ENCODE measurements around the gene CHN2. TPM values are rescaled to one million over a fixed set of nuclear protein-coding genes. Genes with fewer than 3 reads are reported as not detected.
A peak's percentile ranks its signal among the peaks of the same experiment; 100 is the strongest.

Gene CHN2
- total RNA-seq, 2 experiments from 2014 or later = 2.1 to 3.5 TPM

GRCh38 chr7:29337546-29338116, 143.1 kb downstream of the CHN2 start:
- H3K27ac ChIP-seq (ENCODE audit: low read depth in 1 of 2, low read length in 2 of 2) = peak overlapping the region in 1 of 2 donors; percentile 37

GRCh38 chr7:29340696-29341095, 146.1 kb downstream of the CHN2 start:
- H3K9me3 Mint-ChIP-seq = no peaks in the 10 kb centered on the region
- Histone ChIP-seq H3K27ac (ENCODE audit: low read depth in 1 of 2, low read length in 2 of 2) (no peak overlapping the region), H3K9me3 (ENCODE audit: control insufficient read depth in 1 of 2, insufficient read depth in 1 of 2, low read length in 2 of 2) (no peaks in the 10 kb centered on the region), H3K4me3 (ENCODE audit: low read length) (no peak overlapping the region), H3K27me3 (ENCODE audit: control insufficient read depth in 1 of 2, insufficient read depth in 2 of 2, low read length in 2 of 2) (no peaks in the 10 kb centered on the region), H3K36me3 (ENCODE audit: insufficient read depth, low read length) (no peaks in the 10 kb centered on the region), H3K4me1 (ENCODE audit: insufficient read depth, low read length) (peaks cover 18% of the 10 kb centered on the region)
- H3K27ac Mint-ChIP-seq = no peak overlapping the region
- no peak for DNase-seq
- ATAC-seq (ENCODE audit: poor library complexity) = no peak
- intact Hi-C loops (cut with DNase I, micrococcal nuclease) = no loop called here
- H3K27me3 Mint-ChIP-seq = no peaks in the 10 kb centered on the region
- peaks cover 33% of the 10 kb centered on the region for H3K4me1 Mint-ChIP-seq (ENCODE audit: low read depth)
- ChIA-PET POLR2A (no interaction called here), CTCF (no interaction called here)
- H3K4me3 Mint-ChIP-seq = no peak overlapping the region
- TF ChIP-seq, protein P1, sequence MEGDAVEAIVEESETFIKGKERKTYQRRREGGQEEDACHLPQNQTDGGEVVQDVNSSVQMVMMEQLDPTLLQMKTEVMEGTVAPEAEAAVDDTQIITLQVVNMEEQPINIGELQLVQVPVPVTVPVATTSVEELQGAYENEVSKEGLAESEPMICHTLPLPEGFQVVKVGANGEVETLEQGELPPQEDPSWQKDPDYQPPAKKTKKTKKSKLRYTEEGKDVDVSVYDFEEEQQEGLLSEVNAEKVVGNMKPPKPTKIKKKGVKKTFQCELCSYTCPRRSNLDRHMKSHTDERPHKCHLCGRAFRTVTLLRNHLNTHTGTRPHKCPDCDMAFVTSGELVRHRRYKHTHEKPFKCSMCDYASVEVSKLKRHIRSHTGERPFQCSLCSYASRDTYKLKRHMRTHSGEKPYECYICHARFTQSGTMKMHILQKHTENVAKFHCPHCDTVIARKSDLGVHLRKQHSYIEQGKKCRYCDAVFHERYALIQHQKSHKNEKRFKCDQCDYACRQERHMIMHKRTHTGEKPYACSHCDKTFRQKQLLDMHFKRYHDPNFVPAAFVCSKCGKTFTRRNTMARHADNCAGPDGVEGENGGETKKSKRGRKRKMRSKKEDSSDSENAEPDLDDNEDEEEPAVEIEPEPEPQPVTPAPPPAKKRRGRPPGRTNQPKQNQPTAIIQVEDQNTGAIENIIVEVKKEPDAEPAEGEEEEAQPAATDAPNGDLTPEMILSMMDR (IDR thresholded peaks at IDR 0.05) = no peak
- no peaks in the 10 kb centered on the region for H3K36me3 Mint-ChIP-seq (ENCODE audit: low read depth)

More at GRCh38 chr7:29337546-29338116, 143.1 kb downstream of the CHN2 start:
- H3K9me3 ChIP-seq (ENCODE audit: control insufficient read depth in 1 of 2, insufficient read depth in 1 of 2, low read length in 2 of 2) = no peaks in the 10 kb centered on the region
- Mint-ChIP-seq H3K4me1 (ENCODE audit: low read depth) (peaks cover 36% of the 10 kb centered on the region), H3K4me3 (peak overlapping the region; percentile 5), H3K36me3 (ENCODE audit: low read depth) (no peaks in the 10 kb centered on the region), H3K27ac (peak overlapping the region; percentile 73), H3K27me3 (no peaks in the 10 kb centered on the region), H3K9me3 (no peaks in the 10 kb centered on the region)
- ChIA-PET POLR2A (interaction anchor here (0.6 to 1.5 kb wide), 3 partner anchors 8 to 248 kb away, joined by 3 to 10 read pairs (median 3); no protein-coding TSS in a partner anchor), CTCF (no interaction called here)
- ATAC-seq (ENCODE audit: poor library complexity) (peak; percentile 93), DNase-seq (peak in 9 of 14 experiments; percentile 1 to 76 (median 27))
- no peak overlapping the region for H3K4me3 ChIP-seq (ENCODE audit: low read length)
- TF ChIP-seq, protein P1 (IDR thresholded peaks at IDR 0.05) = no peak
- no peaks in the 10 kb centered on the region for H3K36me3 ChIP-seq (ENCODE audit: insufficient read depth, low read length)
- intact Hi-C loops (cut with DNase I, micrococcal nuclease) = loop anchor here in 1 of 2 experiments (10.0 kb wide), 1 partner anchor 153 kb away; no protein-coding TSS in a partner anchor
- H3K4me1 ChIP-seq (ENCODE audit: insufficient read depth, low read length) = peaks cover 12% of the 10 kb centered on the region
- H3K27me3 ChIP-seq (ENCODE audit: control insufficient read depth in 1 of 2, insufficient read depth in 2 of 2, low read length in 2 of 2) = no peaks in the 10 kb centered on the region

- POLR2A ChIA-PET = no interaction called here
These were observed 146.6 kb downstream of the CHN2 start for GRCh38 chr7:29341156-29341555.

More at GRCh38 chr7:29341156-29341555, 146.6 kb downstream of the CHN2 start:
- Histone ChIP-seq H3K4me1 (ENCODE audit: insufficient read depth, low read length) (peaks cover 18% of the 10 kb centered on the region), H3K4me3 (ENCODE audit: low read length) (no peak overlapping the region), H3K36me3 (ENCODE audit: insufficient read depth, low read length) (no peaks in the 10 kb centered on the region), H3K27ac (ENCODE audit: low read depth in 1 of 2, low read length in 2 of 2) (no peak overlapping the region), H3K27me3 (ENCODE audit: control insufficient read depth in 1 of 2, insufficient read depth in 2 of 2, low read length in 2 of 2) (no peaks in the 10 kb centered on the region), H3K9me3 (ENCODE audit: control insufficient read depth in 1 of 2, insufficient read depth in 1 of 2, low read length in 2 of 2) (no peaks in the 10 kb centered on the region)
- ATAC-seq (ENCODE audit: poor library complexity) (no peak), DNase-seq (no peak)
- H3K4me1 Mint-ChIP-seq (ENCODE audit: low read depth) = peaks cover 31% of the 10 kb centered on the region
- H3K36me3 Mint-ChIP-seq (ENCODE audit: low read depth) = no peaks in the 10 kb centered on the region
- intact Hi-C loops (cut with DNase I, micrococcal nuclease) = no loop called here
- CTCF ChIA-PET = no interaction called here
- no peaks in the 10 kb centered on the region for H3K27me3 Mint-ChIP-seq
- TF ChIP-seq, protein P1 (IDR thresholded peaks at IDR 0.05) = no peak
- no peak overlapping the region for H3K4me3 Mint-ChIP-seq
- H3K9me3 Mint-ChIP-seq = no peaks in the 10 kb centered on the region
- no peak overlapping the region for H3K27ac Mint-ChIP-seq

Data from CD4-positive, alpha-beta T cell (primary cell).